Vagina (tissue), 2 donors: Measurements from ENCODE around the gene TSPAN15.
"Not testable (repeated sequence)": the region's sequence is repeated elsewhere in the genome, so short reads cannot be mapped to it uniquely, and the experiment has no call there.

Experiments
- POLR2A ChIP-seq, 2 donors: fragments of 450-650 bp; IDR thresholded peaks; one replicate each; pipeline ENCODE4 v1.6.1; 2017; ENCODE audit warnings: antibody characterized with exemption in 2 of 2, mild to moderate bottlenecking in 2 of 2, moderate library complexity in 2 of 2
- POLR2AphosphoS5 ChIP-seq, 2 donors: sonication (generic); formaldehyde crosslinking; IDR thresholded peaks; one replicate each; pipeline ENCODE4 v1.9.0; 2017; ENCODE audit warnings: antibody characterized with exemption in 2 of 2, mild to moderate bottlenecking in 2 of 2, low read depth in 1 of 2; ENCODE audit not compliant: insufficient read depth in 1 of 2
- TF ChIP-seq, protein P1 (sequence below), 3 experiments: fragments of 450-650 bp in 2 of 3; fragments of 200-600 bp in 1 of 3; sonication (generic) in 1 of 3; IDR thresholded peaks; one replicate each; pipeline ENCODE4 v1.5.1; 2017 to 2019; ENCODE audit warnings: antibody characterized with exemption in 3 of 3, mild to moderate bottlenecking in 2 of 3, moderate library complexity in 2 of 3

DNA sequence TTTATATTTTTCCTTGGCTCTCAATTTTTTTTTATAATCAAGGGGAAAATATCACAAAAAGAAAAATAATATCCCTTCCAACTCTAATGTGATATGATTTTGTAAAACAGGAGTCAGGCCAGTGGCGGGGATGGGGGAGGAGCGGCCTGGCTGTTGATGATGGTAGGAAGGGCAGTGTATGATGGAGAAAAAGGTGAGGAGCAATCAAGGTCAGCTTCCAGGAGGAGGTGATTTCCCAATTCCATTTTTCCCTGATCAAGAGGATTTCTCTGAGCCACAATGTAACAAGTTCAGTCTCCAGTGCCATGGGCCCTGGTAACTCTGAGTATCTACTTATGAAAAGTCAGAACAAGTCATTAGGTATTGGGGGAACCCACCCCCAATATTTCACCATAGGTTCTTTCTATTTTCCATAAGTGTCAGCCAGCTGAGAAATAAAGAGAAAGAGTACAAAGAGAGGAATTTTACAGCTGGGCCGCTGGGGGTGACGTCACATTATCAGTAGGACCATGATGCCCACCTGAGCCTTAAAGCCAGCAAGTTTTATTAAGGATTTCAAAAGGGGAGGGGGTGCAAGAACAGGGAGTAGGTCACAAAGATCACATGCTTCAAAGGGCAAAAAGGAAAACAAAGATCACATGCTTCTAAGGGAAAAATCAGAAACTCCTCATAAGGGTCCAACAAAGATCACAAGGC, 37.0 kb downstream of the TSPAN15 start:
- TF ChIP-seq, protein P1, sequence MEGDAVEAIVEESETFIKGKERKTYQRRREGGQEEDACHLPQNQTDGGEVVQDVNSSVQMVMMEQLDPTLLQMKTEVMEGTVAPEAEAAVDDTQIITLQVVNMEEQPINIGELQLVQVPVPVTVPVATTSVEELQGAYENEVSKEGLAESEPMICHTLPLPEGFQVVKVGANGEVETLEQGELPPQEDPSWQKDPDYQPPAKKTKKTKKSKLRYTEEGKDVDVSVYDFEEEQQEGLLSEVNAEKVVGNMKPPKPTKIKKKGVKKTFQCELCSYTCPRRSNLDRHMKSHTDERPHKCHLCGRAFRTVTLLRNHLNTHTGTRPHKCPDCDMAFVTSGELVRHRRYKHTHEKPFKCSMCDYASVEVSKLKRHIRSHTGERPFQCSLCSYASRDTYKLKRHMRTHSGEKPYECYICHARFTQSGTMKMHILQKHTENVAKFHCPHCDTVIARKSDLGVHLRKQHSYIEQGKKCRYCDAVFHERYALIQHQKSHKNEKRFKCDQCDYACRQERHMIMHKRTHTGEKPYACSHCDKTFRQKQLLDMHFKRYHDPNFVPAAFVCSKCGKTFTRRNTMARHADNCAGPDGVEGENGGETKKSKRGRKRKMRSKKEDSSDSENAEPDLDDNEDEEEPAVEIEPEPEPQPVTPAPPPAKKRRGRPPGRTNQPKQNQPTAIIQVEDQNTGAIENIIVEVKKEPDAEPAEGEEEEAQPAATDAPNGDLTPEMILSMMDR (IDR thresholded peaks at IDR 0.05), result not testable (repeated sequence)
- not testable (repeated sequence) for TF ChIP-seq POLR2A (IDR thresholded peaks at IDR 0.05); POLR2AphosphoS5 (IDR thresholded peaks at IDR 0.05; ENCODE audit: insufficient read depth in 1 of 2, low read depth in 1 of 2)
